Mesothelial cell of epicardium (in vitro differentiated cells): ENCODE data around the gene GSTM5. TPM values are rescaled to one million over a fixed set of nuclear protein-coding genes. Genes with fewer than 3 reads are reported as not detected.
"Not testable (repeated sequence)": the region's sequence is repeated elsewhere in the genome, so short reads cannot be mapped to it uniquely, and the experiment has no call there.

Experiments
- DNase-seq, 2 experiments: peaks; one replicate each; pipeline ENCODE4 v3.0.0; 2021; ENCODE audit warnings: low spot score in 2 of 2; ENCODE audit not compliant: unreplicated experiment in 2 of 2
- H3K27ac Mint-ChIP-seq: 2 replicates; pipeline ENCODE4 v1.8.0; 2021; ENCODE audit warnings: mixed read lengths
- H3K27me3 Mint-ChIP-seq: 2 replicates; pipeline ENCODE4 v1.8.0; 2021; ENCODE audit warnings: low read depth, mixed read lengths
- H3K36me3 Mint-ChIP-seq: 2 replicates; pipeline ENCODE4 v1.8.0; 2021; ENCODE audit warnings: mixed read lengths
- H3K4me1 Mint-ChIP-seq: 2 replicates; pipeline ENCODE4 v1.8.0; 2021; ENCODE audit warnings: mixed read lengths
- H3K4me3 Mint-ChIP-seq: 2 replicates; pipeline ENCODE4 v1.8.0; 2021; ENCODE audit warnings: mild to moderate bottlenecking, moderate library complexity, mixed read lengths
- H3K9me3 Mint-ChIP-seq: 2 replicates; pipeline ENCODE4 v1.8.0; 2021; ENCODE audit warnings: mixed read lengths
- total RNA-seq: library from RNA; stranded (reverse); gene quantifications from 3 replicates; pipeline ENCODE4 v1.2.1, GENCODE V29; 2021
- TF ChIP-seq, protein P1 (sequence below): fragments of 200-600 bp; sonication (generic); IDR thresholded peaks from one replicate; pipeline ENCODE4 v1.5.0; 2021; ENCODE audit warnings: antibody characterized with exemption; ENCODE audit not compliant: unreplicated experiment

Gene GSTM5
- total RNA-seq, 1 donor from 2014 or later, result 0.29 TPM

DNA sequence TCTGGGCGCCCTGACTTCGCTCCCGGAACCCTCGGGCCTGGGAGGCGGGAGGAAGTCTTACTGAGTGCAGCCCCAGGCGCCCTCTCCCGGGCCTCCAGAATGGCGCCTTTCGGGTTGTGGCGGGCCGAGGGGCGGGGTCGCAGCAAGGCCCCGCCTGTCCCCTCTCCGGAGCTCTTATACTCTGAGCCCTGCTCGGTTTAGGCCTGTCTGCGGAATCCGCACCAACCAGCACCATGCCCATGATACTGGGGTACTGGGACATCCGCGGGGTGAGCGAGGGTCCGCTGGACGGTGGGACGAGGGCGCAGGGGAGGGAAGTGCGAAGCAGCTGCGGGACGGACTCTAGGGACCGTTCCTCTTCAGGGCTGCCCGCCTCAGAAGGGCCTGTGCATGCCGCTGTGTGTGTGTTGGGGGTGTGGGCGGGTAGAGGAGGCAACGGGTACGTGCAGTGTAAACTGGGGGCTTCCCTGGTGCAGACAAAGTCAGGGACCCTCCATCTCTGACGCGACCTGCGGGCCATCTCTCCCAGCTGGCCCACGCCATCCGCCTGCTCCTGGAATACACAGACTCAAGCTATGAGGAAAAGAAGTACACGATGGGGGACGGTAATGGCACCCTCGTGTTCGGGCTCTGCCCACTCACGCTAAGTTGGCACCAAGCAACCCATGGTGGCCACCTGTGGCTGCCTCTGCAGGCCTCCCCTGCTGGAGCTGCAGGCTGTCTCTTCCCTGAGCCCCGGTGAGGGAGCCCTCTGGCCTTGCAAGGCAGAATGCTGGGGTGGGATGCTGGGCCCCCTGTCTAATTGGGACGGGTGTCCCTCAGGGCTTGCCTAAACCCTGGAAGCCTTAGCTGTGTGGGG lies 24.2 kb upstream of the GSTM5 start, which contains the start of gene GSTM1:
Gene GSTM1 (plus strand): TSS at position 177 of the 859 bp plus-strand sequence. CDS start 57 bp downstream, at position 234.
- Mint-ChIP-seq H3K4me1 (peaks cover 6% of the 10 kb centered on the region), H3K27ac (peak within 1 kb of the TSS; percentile 95), H3K27me3 (no peaks in the 10 kb centered on the region), H3K4me3 (peak within 1 kb of the TSS; percentile 74), H3K36me3 (no peaks in the 10 kb centered on the region), H3K9me3 (no peaks in the 10 kb centered on the region)
- peak; percentile 44 to 63 for DNase-seq
- TF ChIP-seq, protein P1, sequence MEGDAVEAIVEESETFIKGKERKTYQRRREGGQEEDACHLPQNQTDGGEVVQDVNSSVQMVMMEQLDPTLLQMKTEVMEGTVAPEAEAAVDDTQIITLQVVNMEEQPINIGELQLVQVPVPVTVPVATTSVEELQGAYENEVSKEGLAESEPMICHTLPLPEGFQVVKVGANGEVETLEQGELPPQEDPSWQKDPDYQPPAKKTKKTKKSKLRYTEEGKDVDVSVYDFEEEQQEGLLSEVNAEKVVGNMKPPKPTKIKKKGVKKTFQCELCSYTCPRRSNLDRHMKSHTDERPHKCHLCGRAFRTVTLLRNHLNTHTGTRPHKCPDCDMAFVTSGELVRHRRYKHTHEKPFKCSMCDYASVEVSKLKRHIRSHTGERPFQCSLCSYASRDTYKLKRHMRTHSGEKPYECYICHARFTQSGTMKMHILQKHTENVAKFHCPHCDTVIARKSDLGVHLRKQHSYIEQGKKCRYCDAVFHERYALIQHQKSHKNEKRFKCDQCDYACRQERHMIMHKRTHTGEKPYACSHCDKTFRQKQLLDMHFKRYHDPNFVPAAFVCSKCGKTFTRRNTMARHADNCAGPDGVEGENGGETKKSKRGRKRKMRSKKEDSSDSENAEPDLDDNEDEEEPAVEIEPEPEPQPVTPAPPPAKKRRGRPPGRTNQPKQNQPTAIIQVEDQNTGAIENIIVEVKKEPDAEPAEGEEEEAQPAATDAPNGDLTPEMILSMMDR, result no peak

DNA sequence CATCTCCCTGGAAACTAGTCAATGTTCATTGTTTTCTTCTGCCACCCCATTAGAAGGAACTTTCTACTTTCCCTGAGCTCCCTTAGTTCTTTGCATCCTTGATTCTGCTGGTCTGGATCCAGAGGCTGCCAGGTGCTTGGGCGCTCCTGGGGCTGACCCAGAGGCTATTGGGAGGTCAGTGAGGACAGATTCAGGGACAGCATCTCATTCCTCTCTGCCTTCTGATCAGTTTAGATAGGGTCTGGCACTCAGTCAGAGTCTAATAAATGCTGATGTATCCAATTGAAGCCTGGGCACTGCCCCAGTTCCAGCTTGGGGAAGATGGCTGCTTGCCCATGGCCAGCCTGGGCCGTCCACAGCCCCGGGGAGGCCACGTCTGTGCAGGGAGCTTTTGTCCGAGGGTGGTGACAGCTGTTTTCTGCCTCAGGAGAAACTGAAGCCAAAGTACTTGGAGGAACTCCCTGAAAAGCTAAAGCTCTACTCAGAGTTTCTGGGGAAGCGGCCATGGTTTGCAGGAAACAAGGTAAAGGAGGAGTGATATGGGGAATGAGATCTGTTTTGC lies 22.1 kb upstream of the GSTM5 start:
- Mint-ChIP-seq H3K36me3 (no peaks in the 10 kb centered on the region), H3K27me3 (no peaks in the 10 kb centered on the region), H3K4me3 (no peak overlapping the region)

DNA sequence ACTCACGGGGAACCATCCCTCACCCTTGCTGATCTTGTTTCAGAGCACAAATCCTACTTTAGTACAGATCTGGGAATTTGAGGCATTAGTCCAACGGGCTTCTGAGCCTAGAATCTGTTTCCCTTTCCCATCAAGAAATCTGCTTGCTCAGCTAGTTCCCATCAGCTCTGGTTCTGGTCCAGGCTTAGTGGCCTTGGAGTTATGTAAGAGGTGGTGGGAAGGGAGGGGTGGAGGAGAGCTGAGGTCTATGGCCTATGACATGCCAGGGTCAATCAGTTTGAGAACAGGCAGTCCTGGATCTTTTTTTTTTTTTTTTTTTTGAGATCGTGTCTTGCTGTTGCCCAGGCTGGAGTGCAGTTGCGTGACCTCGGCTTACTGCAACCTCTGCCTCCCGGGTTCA lies 20.3 kb upstream of the GSTM5 start:
- Mint-ChIP-seq H3K27me3 (no peaks in the 10 kb centered on the region), H3K36me3 (no peaks in the 10 kb centered on the region), H3K4me3 (no peak overlapping the region), H3K9me3 (no peaks in the 10 kb centered on the region), H3K27ac (no peak overlapping the region), H3K4me1 (peaks cover 6% of the 10 kb centered on the region)
- no peak for DNase-seq
- TF ChIP-seq, protein P1, result no peak

More for the DNA sequence above, 22.1 kb upstream of the GSTM5 start:
- Mint-ChIP-seq H3K4me1 (peaks cover 6% of the 10 kb centered on the region), H3K9me3 (no peaks in the 10 kb centered on the region), H3K27ac (no peak overlapping the region)
- TF ChIP-seq, protein P1, result no peak
- no peak for DNase-seq

DNA sequence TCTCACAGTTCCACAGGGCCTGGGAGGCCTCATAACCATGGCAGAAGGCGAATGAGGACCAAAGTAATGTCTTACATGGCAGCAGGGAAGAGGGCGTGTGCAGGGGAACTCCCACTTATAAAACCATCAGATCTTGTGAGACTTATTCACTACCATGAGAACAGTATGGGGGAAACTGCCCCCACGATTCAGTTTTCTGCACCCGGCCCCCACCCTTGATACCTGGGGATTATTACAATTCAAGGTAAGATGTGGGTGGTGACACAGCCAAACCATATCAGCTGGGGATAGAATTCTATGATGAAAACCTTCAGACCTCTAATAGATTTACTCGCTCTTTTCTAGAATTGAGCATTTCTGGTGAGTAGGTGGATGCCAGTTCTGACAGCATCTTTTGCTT lies 17.7 kb upstream of the GSTM5 start:
- H3K27ac Mint-ChIP-seq, result not testable (repeated sequence)

DNA sequence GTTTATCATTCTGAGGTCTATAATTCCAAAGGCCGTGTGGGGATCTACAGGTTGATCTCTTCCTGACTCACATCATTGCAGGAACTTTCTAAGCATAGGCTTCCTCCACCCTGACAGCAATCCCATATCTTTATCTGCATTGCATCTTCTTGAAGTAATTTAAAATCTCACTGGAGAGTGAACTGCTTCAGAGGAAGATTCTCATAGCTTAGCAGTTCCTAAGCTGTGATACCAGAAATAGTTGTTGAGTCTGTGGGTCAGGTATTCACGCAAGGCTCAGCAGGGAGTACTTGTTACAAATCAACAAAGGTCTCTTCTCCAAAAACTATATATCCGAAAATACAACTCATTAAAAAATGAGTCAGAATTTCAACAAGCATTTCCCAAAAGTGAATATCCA lies 16.9 kb upstream of the GSTM5 start:
- H3K4me3 Mint-ChIP-seq, H3K4me1 Mint-ChIP-seq, H3K9me3 Mint-ChIP-seq, H3K27ac Mint-ChIP-seq, H3K27me3 Mint-ChIP-seq, H3K36me3 Mint-ChIP-seq, DNase-seq: not testable (repeated sequence)

More for the DNA sequence above, 17.7 kb upstream of the GSTM5 start:
- H3K27me3 Mint-ChIP-seq, H3K4me3 Mint-ChIP-seq, H3K36me3 Mint-ChIP-seq, H3K4me1 Mint-ChIP-seq, DNase-seq, H3K9me3 Mint-ChIP-seq: not testable (repeated sequence)

DNA sequence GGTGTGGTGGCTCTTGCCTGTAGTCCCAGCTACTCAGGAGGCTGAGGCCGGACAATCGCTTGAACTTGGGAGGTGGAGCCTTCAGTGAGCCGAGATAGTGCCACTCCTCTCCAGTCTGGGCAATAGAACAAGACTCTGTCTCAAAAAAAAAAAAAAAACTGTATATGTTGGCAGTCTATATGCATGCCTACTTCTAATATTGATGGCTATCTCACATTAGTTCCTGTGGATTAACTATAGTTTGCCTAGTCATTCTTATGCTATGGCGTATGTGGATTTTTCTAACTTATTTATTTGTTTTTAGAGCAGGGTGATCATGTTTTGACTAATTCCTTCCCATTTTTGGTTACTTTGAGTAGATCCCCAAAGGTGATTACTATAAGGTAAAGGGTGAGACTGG lies 15.0 kb upstream of the GSTM5 start:
- DNase-seq, result no peak
- no peaks in the 10 kb centered on the region for H3K4me1 Mint-ChIP-seq
- H3K27me3 Mint-ChIP-seq, result no peaks in the 10 kb centered on the region
- H3K36me3 Mint-ChIP-seq, result peaks cover 5% of the 10 kb centered on the region
- TF ChIP-seq, protein P1, result no peak
- H3K9me3 Mint-ChIP-seq, result no peaks in the 10 kb centered on the region
- no peak overlapping the region for H3K27ac Mint-ChIP-seq
- no peak overlapping the region for H3K4me3 Mint-ChIP-seq

DNA sequence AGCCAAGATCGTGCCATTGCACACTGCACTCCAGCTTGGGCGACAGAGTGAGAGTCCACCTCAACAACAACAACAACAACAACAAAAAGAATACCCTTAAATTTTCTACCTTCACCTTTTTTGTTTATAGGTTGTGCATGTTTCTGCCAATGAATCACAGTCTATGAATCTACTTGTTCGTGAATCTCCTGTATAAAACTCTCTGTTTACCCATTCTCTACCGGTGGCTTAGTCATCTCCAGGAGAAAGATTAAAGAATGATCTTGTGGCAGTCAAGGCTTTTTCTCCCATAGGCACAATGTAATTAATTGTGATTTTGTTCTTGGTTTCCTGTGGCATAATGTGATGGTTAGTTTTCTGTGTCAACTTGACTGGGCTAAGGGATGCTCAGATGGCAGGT lies 14.2 kb upstream of the GSTM5 start:
- H3K27me3 Mint-ChIP-seq, DNase-seq, H3K9me3 Mint-ChIP-seq, H3K36me3 Mint-ChIP-seq, H3K4me1 Mint-ChIP-seq, H3K4me3 Mint-ChIP-seq, H3K27ac Mint-ChIP-seq: not testable (repeated sequence)

DNA sequence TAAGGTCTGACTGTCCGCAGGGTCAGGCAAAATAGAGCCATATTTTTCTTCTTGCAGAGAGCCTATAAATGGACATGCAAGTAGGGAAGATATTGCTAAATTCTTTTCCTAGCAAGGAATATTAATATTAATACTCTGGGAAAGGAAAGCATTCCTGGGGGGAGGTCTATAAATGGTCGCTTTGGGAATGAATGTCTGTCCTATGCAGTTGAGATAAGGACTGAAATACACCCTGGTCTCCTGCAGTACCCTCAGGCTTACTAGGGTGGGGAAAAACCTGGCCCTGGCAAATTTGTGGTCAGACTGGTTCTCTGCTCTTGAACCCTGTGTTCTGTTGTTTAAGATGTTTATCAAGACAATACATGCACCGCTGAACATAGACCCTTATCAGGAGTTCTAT lies 9.1 kb upstream of the GSTM5 start:
- H3K4me3 Mint-ChIP-seq, H3K27ac Mint-ChIP-seq, DNase-seq, H3K4me1 Mint-ChIP-seq, H3K27me3 Mint-ChIP-seq: not testable (repeated sequence)
- Mint-ChIP-seq H3K9me3 (peaks cover 25% of the 10 kb centered on the region), H3K36me3 (peaks cover 15% of the 10 kb centered on the region)
